Vagina (tissue), 2 donors: Measurements from ENCODE around the gene OLFML2B. TPM values are rescaled to one million over a fixed set of nuclear protein-coding genes. Genes with fewer than 3 reads are reported as not detected.

ENCODE experiments used
- DNase-seq, 2 donors: peaks; one replicate each; pipeline ENCODE4 v3.0.0-alpha.2; 2017; ENCODE audit errors: extremely low spot score in 2 of 2
- H3K27ac ChIP-seq: fragments of 200-600 bp; sonication (generic); one replicate; pipeline ENCODE4 v1.5.1; 2019
- H3K27me3 ChIP-seq: fragments of 200-600 bp; sonication (generic); one replicate; pipeline ENCODE4 v1.5.1; 2019
- H3K36me3 ChIP-seq, 2 donors: fragments of 200-600 bp; sonication (generic); one replicate each; pipeline ENCODE4 v1.5.1; 2017 to 2019
- H3K4me1 ChIP-seq: fragments of 200-600 bp; sonication (generic); one replicate; pipeline ENCODE4 v1.5.1; 2019
- H3K4me3 ChIP-seq, 2 donors: fragments of 200-600 bp; sonication (generic); 1 replicate in 1 of 2; 2 replicates in 1 of 2; pipeline ENCODE4 v1.5.1; 2016 to 2019
- H3K9me3 ChIP-seq: fragments of 200-600 bp; sonication (generic); one replicate; pipeline ENCODE4 v1.5.1; 2019
- CTCF ChIP-seq, 3 experiments: fragments of 450-650 bp in 2 of 3; fragments of 200-600 bp in 1 of 3; sonication (generic) in 1 of 3; IDR thresholded peaks; one replicate each; pipeline ENCODE4 v1.5.1; 2017 to 2019; ENCODE audit warnings: antibody characterized with exemption in 3 of 3, mild to moderate bottlenecking in 2 of 3, moderate library complexity in 2 of 3
- POLR2A ChIP-seq, 2 donors: fragments of 450-650 bp; IDR thresholded peaks; one replicate each; pipeline ENCODE4 v1.6.1; 2017; ENCODE audit warnings: antibody characterized with exemption in 2 of 2, mild to moderate bottlenecking in 2 of 2, moderate library complexity in 2 of 2
- POLR2AphosphoS5 ChIP-seq, 2 donors: sonication (generic); formaldehyde crosslinking; IDR thresholded peaks; one replicate each; pipeline ENCODE4 v1.9.0; 2017; ENCODE audit warnings: antibody characterized with exemption in 2 of 2, mild to moderate bottlenecking in 2 of 2, low read depth in 1 of 2; ENCODE audit not compliant: insufficient read depth in 1 of 2
- intact Hi-C: fragments of 100-400 bp; cut with DNase I; formaldehyde crosslinking; loops from one replicate; pipeline ENCODE4 v1.15.1; 2023
- total RNA-seq: library from RNA; depleted of rRNA; stranded (reverse); fragments of >200 nt; gene quantifications from one replicate; pipeline ENCODE4 v1.2.3, GENCODE V29; 2016

The OLFML2B gene
- total RNA-seq, 1 donor from 2014 or later, result 12.8 TPM

- Histone ChIP-seq H3K4me1 (peaks cover 9% of the 10 kb centered on the region), H3K36me3 (no peaks in the 10 kb centered on the region), H3K4me3 (no peak overlapping the region), H3K27ac (no peak overlapping the region), H3K9me3 (no peaks in the 10 kb centered on the region), H3K27me3 (no peaks in the 10 kb centered on the region)
- TF ChIP-seq POLR2A (IDR thresholded peaks at IDR 0.05), result no peak
- TF ChIP-seq POLR2AphosphoS5 (IDR thresholded peaks at IDR 0.05; ENCODE audit: insufficient read depth in 1 of 2, low read depth in 1 of 2), result no peak
- TF ChIP-seq CTCF (IDR thresholded peaks at IDR 0.05), result no peak
- no peak for DNase-seq
- intact Hi-C loops, result no loop called here
Measured at GRCh38 chr1:162010175-162010506, 13.5 kb downstream of the OLFML2B start.

GRCh38 chr1:162009501-162010174 lies 14.0 kb downstream of the OLFML2B start:
- TF ChIP-seq POLR2AphosphoS5 (IDR thresholded peaks at IDR 0.05; ENCODE audit: insufficient read depth in 1 of 2, low read depth in 1 of 2) (no peak), CTCF (IDR thresholded peaks at IDR 0.05) (no peak), POLR2A (IDR thresholded peaks at IDR 0.05) (no peak)
- no peaks in the 10 kb centered on the region for H3K9me3 ChIP-seq
- no peaks in the 10 kb centered on the region for H3K27me3 ChIP-seq
- H3K4me1 ChIP-seq, result peaks cover 9% of the 10 kb centered on the region
- intact Hi-C loops, result no loop called here
- H3K27ac ChIP-seq, result no peak overlapping the region
- no peaks in the 10 kb centered on the region for H3K36me3 ChIP-seq
- H3K4me3 ChIP-seq, result no peak overlapping the region
- DNase-seq, result no peak

GRCh38 chr1:162008799-162009198 lies 14.9 kb downstream of the OLFML2B start:
- Histone ChIP-seq H3K27me3 (no peaks in the 10 kb centered on the region), H3K27ac (no peak overlapping the region), H3K9me3 (no peaks in the 10 kb centered on the region), H3K36me3 (no peaks in the 10 kb centered on the region), H3K4me1 (peaks cover 14% of the 10 kb centered on the region), H3K4me3 (no peak overlapping the region)
- intact Hi-C loops, result no loop called here
- TF ChIP-seq POLR2AphosphoS5 (IDR thresholded peaks at IDR 0.05; ENCODE audit: insufficient read depth in 1 of 2, low read depth in 1 of 2) (no peak), CTCF (IDR thresholded peaks at IDR 0.05) (no peak), POLR2A (IDR thresholded peaks at IDR 0.05) (no peak)
- DNase-seq, result no peak

- H3K27me3 ChIP-seq, result no peaks in the 10 kb centered on the region
- H3K27ac ChIP-seq, result no peak overlapping the region
- DNase-seq, result no peak
- H3K9me3 ChIP-seq, result no peaks in the 10 kb centered on the region
- intact Hi-C loops, result no loop called here
- no peaks in the 10 kb centered on the region for H3K36me3 ChIP-seq
- TF ChIP-seq CTCF (IDR thresholded peaks at IDR 0.05), result no peak
- TF ChIP-seq POLR2A (IDR thresholded peaks at IDR 0.05), result no peak
- TF ChIP-seq POLR2AphosphoS5 (IDR thresholded peaks at IDR 0.05; ENCODE audit: insufficient read depth in 1 of 2, low read depth in 1 of 2), result no peak
- H3K4me1 ChIP-seq, result peaks cover 18% of the 10 kb centered on the region
- H3K4me3 ChIP-seq, result no peak overlapping the region
Measured at GRCh38 chr1:162007466-162007865, 16.2 kb downstream of the OLFML2B start.

GRCh38 chr1:162006081-162006480 lies 17.6 kb downstream of the OLFML2B start:
- peaks cover 13% of the 10 kb centered on the region for H3K4me1 ChIP-seq
- no peak overlapping the region for H3K4me3 ChIP-seq
- no peak for DNase-seq
- H3K27me3 ChIP-seq, result no peaks in the 10 kb centered on the region
- intact Hi-C loops, result no loop called here
- no peak for TF ChIP-seq CTCF (IDR thresholded peaks at IDR 0.05)
- TF ChIP-seq POLR2A (IDR thresholded peaks at IDR 0.05), result no peak
- no peak for TF ChIP-seq POLR2AphosphoS5 (IDR thresholded peaks at IDR 0.05; ENCODE audit: insufficient read depth in 1 of 2, low read depth in 1 of 2)
- H3K27ac ChIP-seq, result no peak overlapping the region
- no peaks in the 10 kb centered on the region for H3K9me3 ChIP-seq
- H3K36me3 ChIP-seq, result no peaks in the 10 kb centered on the region
